HepG2 (cell line): ENCODE results near the gene ATP6V1D. TPM values are rescaled to one million over a fixed set of nuclear protein-coding genes. Genes with fewer than 3 reads are reported as not detected.

Source experiments
- ATAC-seq: fragments of 200-7000 bp; cut with Tn5 transposase; 3 replicates; pipeline ENCODE4 v1.9.1; 2020; ENCODE audit warnings: mild to moderate bottlenecking, moderate library complexity
- BruUV-seq: library from RNA; stranded (reverse); fragments of 400-500 nt; replicated peaks from 2 replicates; lab custom pipeline; 2021; lab: Mats Ljungman, UMichigan
- CTCF ChIA-PET: fragments of 300-600 bp; formaldehyde crosslinking; extraction: SDS; loops from one replicate; lab custom pipeline; 2021; ENCODE audit warnings: low total read pairs, inconsistent platforms, low intra/inter-chr PET ratio; lab: Yijun Ruan, JAX
- POLR2A ChIA-PET: fragments of 350-600 bp; sonication (Branson Sonifier 250); formaldehyde crosslinking; loops from one replicate; lab custom pipeline; 2020; ENCODE audit warnings: antibody characterized with exemption, inconsistent platforms; lab: Yijun Ruan, JAX
- DNase-seq: peaks from one replicate; pipeline ENCODE4 v3.0.0-alpha.2; 2015; ENCODE audit warnings: low spot score
- FAIRE-seq: peaks from 3 replicates; lab custom pipeline; 2011; peaks lifted over from hg19 to GRCh38; lab: Jason Lieb, UNC
- H2AFZ ChIP-seq: one replicate; pipeline ENCODE4 v1.6.1; 2011; ENCODE audit warnings: low read length, inconsistent platforms
- H3K27ac ChIP-seq: fragments of 300-600 bp; 3 replicates; pipeline ENCODE4 v1.8.0; 2011; ENCODE audit warnings: mixed run types, mild to moderate bottlenecking, mixed read lengths, low read length, inconsistent platforms; ENCODE audit not compliant: insufficient read depth; ENCODE audit errors: extremely low read length
- H3K27me3 ChIP-seq, 2 experiments: fragments of 200-600 bp in 1 of 2; 2 replicates in 1 of 2; 3 replicates in 1 of 2; pipeline versions ENCODE4 v1.6.0 to v1.8.0; 2011; ENCODE audit warnings: low read length in 2 of 2, mild to moderate bottlenecking in 2 of 2, moderate library complexity in 2 of 2, inconsistent platforms in 1 of 2; ENCODE audit not compliant: insufficient read depth in 2 of 2, control insufficient read depth in 1 of 2
- H3K36me3 ChIP-seq, 2 experiments: fragments of 200-600 bp in 1 of 2; replicated peaks in 1 of 2; 2 replicates in 1 of 2; 3 replicates in 1 of 2; pipeline versions ENCODE4 v1.5.1 to v1.8.0; 2011; ENCODE audit warnings: low read length in 2 of 2, inconsistent platforms in 1 of 2; ENCODE audit not compliant: insufficient read depth in 2 of 2, control insufficient read depth in 1 of 2
- H3K4me1 ChIP-seq: 2 replicates; pipeline ENCODE4 v1.5.1; 2012; ENCODE audit warnings: low read length, inconsistent platforms; ENCODE audit not compliant: insufficient read depth
- H3K4me2 ChIP-seq: 2 replicates; pipeline ENCODE4 v1.6.0; 2011; ENCODE audit warnings: low read depth, low read length, inconsistent platforms
- H3K4me3 ChIP-seq, 3 experiments: fragments of 200-600 bp in 1 of 3; sonication (generic), shearing (Covaris generic) in 1 of 3; replicated peaks in 1 of 3; 2 replicates each; pipeline ENCODE4 v1.5.1; 2011 to 2016; ENCODE audit warnings: low read length in 3 of 3, inconsistent platforms in 2 of 3, low read depth in 2 of 3, mild to moderate bottlenecking in 2 of 3, control low read depth in 1 of 3, mixed read lengths in 1 of 3; ENCODE audit not compliant: insufficient read depth in 1 of 3
- H3K79me2 ChIP-seq: one replicate; pipeline ENCODE4 v1.6.1; 2011; ENCODE audit warnings: low read length, inconsistent platforms; ENCODE audit not compliant: insufficient read depth
- H3K9ac ChIP-seq: 2 replicates; pipeline ENCODE4 v1.6.0; 2011; ENCODE audit warnings: mild to moderate bottlenecking, low read depth, low read length, inconsistent platforms; ENCODE audit not compliant: insufficient read depth
- H3K9me3 ChIP-seq: 2 replicates; pipeline ENCODE4 v1.5.1; 2012; ENCODE audit warnings: mild to moderate bottlenecking, low read length
- H4K20me1 ChIP-seq: 2 replicates; pipeline ENCODE4 v1.6.0; 2011; ENCODE audit warnings: inconsistent platforms, mild to moderate bottlenecking, low read length, moderate library complexity; ENCODE audit not compliant: insufficient read depth
- DNMT1 ChIP-seq: sonication (generic); formaldehyde crosslinking; IDR thresholded peaks from 2 replicates; pipeline ENCODE4 v1.5.1; 2020; ENCODE audit warnings: mild to moderate bottlenecking, missing genetic modification reagents
- GABPA ChIP-seq, 2 experiments: IDR thresholded peaks; 2 replicates each; pipeline ENCODE4 v1.6.1; 2011 to 2016; ENCODE audit warnings: low read depth in 2 of 2, low read length in 1 of 2, missing biosample characterization in 1 of 2, missing genetic modification characterization in 1 of 2
- GPN1 ChIP-seq: sonication (generic); formaldehyde crosslinking; IDR thresholded peaks from 2 replicates; pipeline ENCODE4 v1.5.1; 2020; ENCODE audit warnings: missing genetic modification reagents, borderline replicate concordance
- HINFP ChIP-seq: sonication (generic); formaldehyde crosslinking; IDR thresholded peaks from 2 replicates; pipeline ENCODE4 v1.4.0; 2020; ENCODE audit warnings: low read depth, mild to moderate bottlenecking, missing genetic modification reagents
- MTF2 ChIP-seq: sonication (generic); formaldehyde crosslinking; IDR thresholded peaks from 2 replicates; pipeline ENCODE4 v1.5.0; 2020; ENCODE audit warnings: missing genetic modification reagents, borderline replicate concordance
- NR2F2 ChIP-seq: IDR thresholded peaks from 2 replicates; pipeline ENCODE4 v1.6.1; 2012; ENCODE audit warnings: low read depth, inconsistent platforms, borderline replicate concordance
- RXRB ChIP-seq: IDR thresholded peaks from 2 replicates; pipeline ENCODE4 v1.6.1; 2016; ENCODE audit warnings: borderline replicate concordance, missing genetic modification reagents, missing compliant biosample characterization
- TBX3 ChIP-seq: fragments of 450-650 bp; IDR thresholded peaks from 2 replicates; pipeline ENCODE4 v1.6.1; 2017; ENCODE audit warnings: antibody characterized with exemption, mild to moderate bottlenecking, inconsistent platforms, borderline replicate concordance
- ZBTB14 ChIP-seq: sonication (generic); formaldehyde crosslinking; IDR thresholded peaks from 2 replicates; pipeline ENCODE4 v1.4.0; 2020; ENCODE audit warnings: missing genetic modification reagents
- ZNF256 ChIP-seq: sonication (generic); formaldehyde crosslinking; conservative IDR thresholded peaks from 2 replicates; pipeline ENCODE4 v1.4.0; 2020; ENCODE audit warnings: missing genetic modification reagents
- ZNF260 ChIP-seq: sonication (generic); formaldehyde crosslinking; IDR thresholded peaks from 2 replicates; pipeline ENCODE4 v1.4.0; 2020; ENCODE audit warnings: missing genetic modification reagents, low read depth, mild to moderate bottlenecking, borderline replicate concordance
- ZNF333 ChIP-seq: sonication (generic); formaldehyde crosslinking; IDR thresholded peaks from 2 replicates; pipeline ENCODE4 v1.4.0; 2020; ENCODE audit warnings: mild to moderate bottlenecking, missing genetic modification reagents, borderline replicate concordance
- ZNF430 ChIP-seq: sonication (generic); formaldehyde crosslinking; IDR thresholded peaks from 2 replicates; pipeline ENCODE4 v1.9.0; 2021; ENCODE audit warnings: mild to moderate bottlenecking, missing genetic modification reagents
- ZNF605 ChIP-seq: sonication (generic); formaldehyde crosslinking; IDR thresholded peaks from 2 replicates; pipeline ENCODE4 v1.8.0; 2022; ENCODE audit warnings: mild to moderate bottlenecking, missing genetic modification reagents
- ZNF670 ChIP-seq: sonication (generic); formaldehyde crosslinking; IDR thresholded peaks from 2 replicates; pipeline ENCODE4 v1.8.0; 2022; ENCODE audit warnings: mild to moderate bottlenecking, missing genetic modification reagents, borderline replicate concordance
- ZNF713 ChIP-seq: sonication (generic); formaldehyde crosslinking; IDR thresholded peaks from 2 replicates; pipeline ENCODE4 v1.4.0; 2020; ENCODE audit warnings: mild to moderate bottlenecking, missing genetic modification reagents
- ZSCAN25 ChIP-seq: sonication (generic); formaldehyde crosslinking; IDR thresholded peaks from 2 replicates; pipeline ENCODE4 v1.8.0; 2022; ENCODE audit warnings: mild to moderate bottlenecking, missing genetic modification reagents
- WGBS: methylation state at CpG from one replicate; pipeline ENCODE4 v1.1.6; 2017; ENCODE audit warnings: low lambda C conversion rate; 5-methylcytosine and 5-hydroxymethylcytosine counted together
- in situ Hi-C: cut with HindIII; loops from 2 replicates; pipeline ENCODE4 v1.10.0; 2017; ENCODE audit warnings: low pct_unique_long_range_greater_than_20kb; ENCODE audit not compliant: extremely low pct_ligation_motif_present
- intact Hi-C: fragments of 100-400 bp; cut with micrococcal nuclease; formaldehyde crosslinking; loops from one replicate; pipeline ENCODE4 v1.10.0; 2022; ENCODE audit not compliant: unreplicated experiment
- polyA plus RNA-seq, 8 experiments: library from polyadenylated mRNA; depleted of rRNA in 3 of 8; stranded (reverse) in 7 of 8; unstranded in 1 of 8; fragments of >200 nt; fragmentation: Illumina TruSeq in 4 of 8; extraction: Trizol in 4 of 8; gene quantifications; 2 replicates each; pipeline versions ENCODE4 v1.2.1 to v1.2.3, GENCODE V29; 2011 to 2016; ENCODE audit warnings: low read depth in 4 of 8, missing spikeins in 1 of 8, mixed read lengths in 1 of 8; ENCODE audit not compliant: insufficient read depth in 1 of 8
- total RNA-seq, 5 experiments: library from RNA; depleted of rRNA; stranded (reverse); fragments of >200 nt; fragmentation: Illumina TruSeq; extraction: Trizol; gene quantifications; 2 replicates each; pipeline ENCODE4 v1.2.3, GENCODE V29; 2016; ENCODE audit warnings: low read depth in 1 of 5
- TF ChIP-seq, protein P1 (sequence below): sonication (generic); formaldehyde crosslinking; conservative IDR thresholded peaks from 2 replicates; pipeline ENCODE4 v1.4.0; 2020; ENCODE audit warnings: missing genetic modification reagents

Gene ATP6V1D
- total and polyA plus RNA-seq, 2 of the 13 experiments (the other 11 are each of a cell fraction or from before 2014, with no cell fraction given): 16.8 to 53.9 TPM

GRCh38 chr14:67358924-67359774 is 455 bp downstream of the ATP6V1D start:
- FAIRE-seq: no peak
- ATAC-seq: peak; percentile 23
- TF ChIP-seq ZNF670 (CRISPR knock-in tag) (0 out of 2 replicates have a peak, but pooled peaks have one; percentile 7), ZNF260 (CRISPR knock-in tag) (no peak), GPN1 (no peak), NR2F2 (no peak), ZNF430 (0 out of 2 replicates have a peak, but pooled peaks have one; percentile 59), ZBTB14 (CRISPR knock-in tag) (no peak), ZNF256 (CRISPR knock-in tag) (0 out of 2 replicates have a peak, but pooled peaks have one; percentile 37), TBX3 (no peak), HINFP (0 out of 2 replicates have a peak, but pooled peaks have one; percentile 7), ZSCAN25 (CRISPR knock-in tag) (0 out of 2 replicates have a peak, but pooled peaks have one; percentile 15), ZNF333 (CRISPR knock-in tag) (no peak), MTF2 (CRISPR knock-in tag) (no peak), GABPA (IDR thresholded peaks at IDR 0.05; ENCODE audit: low read depth, low read length) (no peak), GABPA (CRISPR knock-in tag; IDR thresholded peaks at IDR 0.05; ENCODE audit: low read depth) (no peak), ZNF605 (CRISPR knock-in tag) (peak; percentile 47), ZNF713 (CRISPR knock-in tag) (0 out of 2 replicates have a peak, but pooled peaks have one; percentile 47), DNMT1 (CRISPR knock-in tag) (no peak), RXRB (CRISPR knock-in tag) (no peak)
- TF ChIP-seq, protein P1, sequence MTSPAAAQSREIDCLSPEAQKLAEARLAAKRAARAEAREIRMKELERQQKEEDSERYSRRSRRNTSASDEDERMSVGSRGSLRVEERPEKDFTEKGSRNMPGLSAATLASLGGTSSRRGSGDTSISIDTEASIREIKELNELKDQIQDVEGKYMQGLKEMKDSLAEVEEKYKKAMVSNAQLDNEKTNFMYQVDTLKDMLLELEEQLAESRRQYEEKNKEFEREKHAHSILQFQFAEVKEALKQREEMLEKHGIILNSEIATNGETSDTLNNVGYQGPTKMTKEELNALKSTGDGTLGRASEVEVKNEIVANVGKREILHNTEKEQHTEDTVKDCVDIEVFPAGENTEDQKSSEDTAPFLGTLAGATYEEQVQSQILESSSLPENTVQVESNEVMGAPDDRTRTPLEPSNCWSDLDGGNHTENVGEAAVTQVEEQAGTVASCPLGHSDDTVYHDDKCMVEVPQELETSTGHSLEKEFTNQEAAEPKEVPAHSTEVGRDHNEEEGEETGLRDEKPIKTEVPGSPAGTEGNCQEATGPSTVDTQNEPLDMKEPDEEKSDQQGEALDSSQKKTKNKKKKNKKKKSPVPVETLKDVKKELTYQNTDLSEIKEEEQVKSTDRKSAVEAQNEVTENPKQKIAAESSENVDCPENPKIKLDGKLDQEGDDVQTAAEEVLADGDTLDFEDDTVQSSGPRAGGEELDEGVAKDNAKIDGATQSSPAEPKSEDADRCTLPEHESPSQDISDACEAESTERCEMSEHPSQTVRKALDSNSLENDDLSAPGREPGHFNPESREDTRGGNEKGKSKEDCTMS (CRISPR knock-in tag): no peak

More at GRCh38 chr14:67358924-67359774, 455 bp downstream of the ATP6V1D start:
- Histone ChIP-seq H3K79me2 (peaks cover 57% of the 10 kb centered on the region), H3K27ac (peak overlapping the region; percentile 64), H3K4me3 (peak overlapping the region; percentile 80 to 93 (median 89)), H3K9me3 (no peaks in the 10 kb centered on the region), H3K27me3 (no peaks in the 10 kb centered on the region; a peak in 1 of 5 replicates), H3K36me3 (peaks cover 1 to 4% of the 10 kb centered on the region in 2 experiments; a peak in 2 of 5 replicates), H3K4me2 (peak overlapping the region; percentile 76), H3K9ac (peak overlapping the region; percentile 89), H3K4me1 (peaks cover 43% of the 10 kb centered on the region), H2AFZ (no peak overlapping the region), H4K20me1 (peaks cover 9% of the 10 kb centered on the region; the same call in 1 of the 2 replicates)
- 3% methylated on average over 24 of the region's 38 CpGs for WGBS
- in situ Hi-C loops: no loop called here
- ChIA-PET POLR2A (interaction anchor here (0.8 to 1.2 kb wide), 5 partner anchors 19 to 457 kb away, joined by 3 to 8 read pairs (median 3); partner anchors contain the start of genes PALS1, RDH11 and ZFYVE26), CTCF (no interaction called here)
- TSS peak; percentile 66 for BruUV-seq
- intact Hi-C loops: no loop called here
- peak; percentile 3 for DNase-seq
